ENCODE measurements around the gene SMG6.
"Not testable (repeated sequence)": the region's sequence is repeated elsewhere in the genome, so short reads cannot be mapped to it uniquely, and the experiment has no call there.

Gene SMG6

GRCh38 chr17:2303204-2304188 is at the start of gene SMG6, which contains the start of gene SRR:
SMG6 (minus strand) TSS chr17:2303785; CDS start chr17:2303720, 65 bp downstream.
SRR (plus strand) TSS chr17:2303950; CDS start chr17:2315561, 11,611 bp downstream.
- peak; percentile 79 for DNase-seq

- no peak for DNase-seq
Measured at GRCh38 chr17:2351269-2351668, 47.7 kb upstream of the SMG6 start.

GRCh38 chr17:2347805-2348685 is 44.5 kb upstream of the SMG6 start:
- DNase-seq: peak; percentile 83

- DNase-seq: no peak
Measured at GRCh38 chr17:2346475-2346874, 42.9 kb upstream of the SMG6 start.

GRCh38 chr17:2344528-2344927 is 40.9 kb upstream of the SMG6 start:
- DNase-seq: no peak

- no peak for DNase-seq
Measured at GRCh38 chr17:2343421-2343820, 39.8 kb upstream of the SMG6 start.

GRCh38 chr17:2338315-2338657 is 34.7 kb upstream of the SMG6 start:
- no peak for DNase-seq

- DNase-seq: no peak
Measured at GRCh38 chr17:2337544-2338314, 34.1 kb upstream of the SMG6 start.

GRCh38 chr17:2336852-2337543 is 33.4 kb upstream of the SMG6 start, which contains the start of gene SGSM2:
SGSM2 (plus strand) TSS chr17:2337501; CDS start chr17:2337689, 188 bp downstream.
- DNase-seq: no peak

- peak; percentile 60 for DNase-seq
Measured at GRCh38 chr17:2336215-2336851, 32.7 kb upstream of the SMG6 start, which contains the start of gene TSR1. TSR1 (minus strand) TSS chr17:2336457; CDS start chr17:2336427, 30 bp downstream.

GRCh38 chr17:2335726-2336214 is 32.2 kb upstream of the SMG6 start:
- DNase-seq: no peak

- no peak for DNase-seq
Measured at GRCh38 chr17:2331303-2331702, 27.7 kb upstream of the SMG6 start.

GRCh38 chr17:2323629-2324314 is 20.2 kb upstream of the SMG6 start:
- DNase-seq: no peak

GRCh38 chr17:2321399-2321798 is 17.8 kb upstream of the SMG6 start:
- no peak for DNase-seq

- no peak for DNase-seq
Measured at GRCh38 chr17:2319051-2319450, 15.5 kb upstream of the SMG6 start.

GRCh38 chr17:2317796-2318195 is 14.2 kb upstream of the SMG6 start:
- DNase-seq: no peak

GRCh38 chr17:2316916-2317205 is 13.3 kb upstream of the SMG6 start:
- not testable (repeated sequence) for DNase-seq

- no peak for DNase-seq
Measured at GRCh38 chr17:2312736-2313135, 9.2 kb upstream of the SMG6 start.

- no peak for DNase-seq
Measured at GRCh38 chr17:2309338-2310154, 6.0 kb upstream of the SMG6 start.

- DNase-seq: no peak
Measured at GRCh38 chr17:2304931-2305330, 1.3 kb upstream of the SMG6 start.
